Activated CD4-positive, alpha-beta T cell treated with anti-CD3 and anti-CD28 coated beads, Interleukin-2, Interleukin-6, amounts not matched to agents 100 ng/mL and 50 ng/mL, durations not matched to agents 16 hours and 8 hours (primary cell): ENCODE data around the gene LRRC8E.
"Not testable (repeated sequence)": the region's sequence is repeated elsewhere in the genome, so short reads cannot be mapped to it uniquely, and the experiment has no call there.

Source experiments
- DNase-seq: peaks from one replicate; pipeline ENCODE4 v3.0.0-alpha.2; 2020

The LRRC8E gene

GRCh38 chr19:7888826-7889217, 512 bp downstream of the LRRC8E start:
- no peak for DNase-seq

GRCh38 chr19:7893362-7894101, 5.2 kb downstream of the LRRC8E start:
- DNase-seq = not testable (repeated sequence)

GRCh38 chr19:7894612-7895309, 6.5 kb downstream of the LRRC8E start:
- DNase-seq = no peak

- DNase-seq = no peak
These were observed 7.3 kb downstream of the LRRC8E start for GRCh38 chr19:7895565-7895964.

GRCh38 chr19:7897292-7897691, 9.0 kb downstream of the LRRC8E start:
- no peak for DNase-seq

- no peak for DNase-seq
These were observed 10.7 kb downstream of the LRRC8E start for GRCh38 chr19:7898967-7899366.

GRCh38 chr19:7899751-7900378, 11.6 kb downstream of the LRRC8E start:
- DNase-seq = no peak

- DNase-seq = no peak
These were observed 12.1 kb downstream of the LRRC8E start for GRCh38 chr19:7900401-7900870.

- DNase-seq = no peak
These were observed 12.6 kb downstream of the LRRC8E start for GRCh38 chr19:7900931-7901330.

GRCh38 chr19:7901337-7901736, 13.0 kb downstream of the LRRC8E start:
- DNase-seq = no peak

GRCh38 chr19:7902796-7903243, 14.5 kb downstream of the LRRC8E start:
- DNase-seq = no peak

GRCh38 chr19:7903244-7904073, 15.1 kb downstream of the LRRC8E start, which contains the start of gene MAP2K7:
Gene MAP2K7 (plus strand): TSS chr19:7903877. CDS start chr19:7903945, 68 bp downstream.
- DNase-seq = peak; percentile 100

GRCh38 chr19:7904074-7905020, 16.0 kb downstream of the LRRC8E start:
- peak; percentile 54 for DNase-seq

- no peak for DNase-seq
These were observed 17.0 kb downstream of the LRRC8E start for GRCh38 chr19:7905268-7905667.

GRCh38 chr19:7905859-7906258, 17.5 kb downstream of the LRRC8E start:
- DNase-seq = no peak

- DNase-seq = no peak
These were observed 18.8 kb downstream of the LRRC8E start for GRCh38 chr19:7907122-7907521.

- no peak for DNase-seq
These were observed 19.2 kb downstream of the LRRC8E start for GRCh38 chr19:7907544-7907943.

GRCh38 chr19:7908078-7908699, 19.9 kb downstream of the LRRC8E start:
- DNase-seq = no peak

- no peak for DNase-seq
These were observed 20.6 kb downstream of the LRRC8E start for GRCh38 chr19:7908742-7909461.

GRCh38 chr19:7909471-7910067, 21.3 kb downstream of the LRRC8E start:
- DNase-seq = no peak
